Stimulated activated CD4-positive, alpha-beta T cell treated with anti-CD3 and anti-CD28 coated beads, Interleukin-1b, Interleukin-23, amount 100 ng/mL, for 1 hour (primary cell): ENCODE results near the gene GFOD2.

Experiments
- DNase-seq, 2 donors: peaks; one replicate each; pipeline ENCODE4 v3.0.0-alpha.2; 2020; ENCODE audit warnings: low read depth in 2 of 2

Gene GFOD2

GRCh38 chr16:67672739-67673662 is 46.1 kb downstream of the GFOD2 start:
- no peak for DNase-seq

DNA sequence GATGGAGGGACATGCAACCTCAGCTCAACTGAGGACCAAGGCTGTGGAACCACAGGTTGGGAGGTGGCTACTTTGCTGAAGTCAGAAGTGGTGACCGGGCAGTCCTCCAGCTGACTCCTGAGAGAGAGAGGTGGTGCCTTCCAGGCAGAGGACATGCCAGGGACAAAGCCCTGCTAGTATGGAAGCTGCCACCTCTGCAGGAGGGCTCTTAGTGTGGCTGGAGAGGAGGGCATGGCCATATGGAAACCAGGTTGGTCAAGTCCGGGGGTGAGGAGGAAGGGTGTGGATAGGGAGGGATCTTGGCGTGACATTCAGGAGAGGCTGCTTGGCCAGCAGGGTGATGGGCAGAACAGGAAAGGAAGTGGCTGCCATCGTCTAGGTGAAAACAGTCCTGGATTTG is 46.8 kb downstream of the GFOD2 start:
- no peak for DNase-seq

GRCh38 chr16:67669499-67670101 is 49.5 kb downstream of the GFOD2 start:
- DNase-seq, result no peak

- DNase-seq, result no peak
Measured at GRCh38 chr16:67668495-67669157, 50.5 kb downstream of the GFOD2 start.

GRCh38 chr16:67667817-67668494 is 51.2 kb downstream of the GFOD2 start:
- DNase-seq, result peak; percentile 52 to 56

DNA sequence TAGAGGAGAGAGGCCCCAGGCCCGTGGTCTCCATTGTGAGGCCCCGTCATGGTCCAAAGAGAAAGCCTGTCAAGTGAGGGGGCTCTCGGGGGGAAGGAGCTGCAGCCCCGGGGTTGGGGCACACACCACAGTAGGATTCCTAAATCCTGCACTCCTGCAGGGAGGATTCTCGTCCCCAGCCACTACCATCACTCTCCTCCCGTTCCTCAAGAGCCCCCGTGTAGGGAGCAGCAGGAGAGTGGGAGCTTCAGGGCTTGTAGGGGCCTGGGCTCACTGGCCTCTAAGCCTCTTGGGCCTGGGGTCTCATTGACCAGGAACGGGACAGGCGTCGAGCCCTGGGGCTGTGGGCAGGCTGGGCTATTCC is 51.7 kb downstream of the GFOD2 start:
- no peak for DNase-seq

DNA sequence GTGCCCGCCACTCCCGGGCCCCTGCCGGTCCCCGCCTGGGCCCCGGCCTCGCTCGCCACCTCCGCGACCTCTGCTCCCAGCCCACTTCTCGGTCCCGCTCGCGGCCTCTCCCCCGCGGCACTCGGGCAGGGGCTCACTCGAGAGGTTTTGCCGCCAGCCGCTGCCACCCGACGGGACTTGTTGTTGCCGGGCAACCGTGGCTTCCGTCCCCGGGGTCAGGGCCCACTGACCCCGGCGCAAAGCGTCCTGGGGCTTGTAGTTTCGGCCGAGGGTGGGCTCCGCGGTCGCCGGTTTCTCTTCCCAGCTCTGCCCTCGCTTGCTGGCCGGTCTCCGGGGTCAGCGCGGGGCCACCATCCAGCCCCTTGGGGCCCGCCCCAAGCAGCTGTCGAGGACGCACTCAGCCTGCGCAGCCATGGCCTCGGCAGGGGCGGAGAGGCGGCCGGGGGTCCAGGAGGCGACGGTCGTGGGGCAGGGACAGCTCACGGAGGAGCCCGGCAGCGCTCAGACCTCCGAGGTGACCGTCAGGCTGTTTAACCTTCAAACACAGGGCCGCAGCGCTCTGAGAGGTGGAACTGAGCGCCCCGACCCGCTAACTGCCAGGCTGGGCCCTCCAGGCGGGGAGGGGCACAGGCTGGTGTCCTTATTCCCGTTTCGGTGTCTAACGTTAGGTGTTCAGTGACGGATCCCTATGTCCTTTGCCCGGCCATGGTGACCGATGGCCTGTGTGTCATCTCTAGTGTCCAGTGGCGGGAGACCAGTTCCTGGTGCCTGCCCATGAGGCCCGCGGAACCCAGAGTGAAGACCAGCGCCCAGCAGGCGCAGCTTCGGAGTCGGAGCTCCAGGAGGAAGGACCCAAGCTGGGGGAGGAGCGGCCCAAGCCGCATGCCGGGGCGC is 52.3 kb downstream of the GFOD2 start, which contains the start of the genes C16orf86 and ENKD1:
C16orf86 (plus strand) TSS at position 256 of the 894 bp plus-strand sequence; CDS start at position 413, 157 bp downstream.
ENKD1 (minus strand) TSS at position 192 of the 894 bp plus-strand sequence. CDS start 308 bp downstream, outside the sequence.
- DNase-seq, result peak; percentile 52 to 63

DNA sequence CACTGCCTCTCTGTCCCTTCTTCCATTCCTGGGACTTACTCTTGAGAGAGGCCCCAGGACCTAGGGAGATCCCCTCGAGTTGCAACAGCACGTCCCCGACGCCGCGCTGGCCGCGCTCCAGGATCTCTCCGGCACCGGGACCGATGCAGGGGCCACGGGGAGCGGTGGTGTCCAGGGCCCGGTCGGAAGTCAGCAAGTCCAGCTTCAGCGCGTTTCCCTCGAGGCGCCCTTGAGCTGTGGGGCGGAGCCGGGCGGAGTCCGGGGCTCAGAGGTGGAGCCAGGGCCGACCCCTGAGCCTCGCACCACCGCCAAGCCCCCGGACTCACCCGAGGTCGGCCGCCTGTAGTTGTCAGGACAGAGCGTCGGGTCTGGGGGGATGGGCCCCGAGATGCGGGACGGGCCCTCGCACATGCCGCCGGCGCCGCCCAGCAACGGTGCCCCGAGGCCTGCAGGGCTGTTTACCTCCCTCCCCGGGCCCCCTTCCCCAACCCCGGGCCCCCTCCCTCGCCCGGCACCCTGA is 53.0 kb downstream of the GFOD2 start:
- DNase-seq, result no peak

GRCh38 chr16:67665598-67665997 is 53.5 kb downstream of the GFOD2 start:
- DNase-seq, result no peak

- DNase-seq, result no peak
Measured at GRCh38 chr16:67664871-67665270, 54.2 kb downstream of the GFOD2 start.

DNA sequence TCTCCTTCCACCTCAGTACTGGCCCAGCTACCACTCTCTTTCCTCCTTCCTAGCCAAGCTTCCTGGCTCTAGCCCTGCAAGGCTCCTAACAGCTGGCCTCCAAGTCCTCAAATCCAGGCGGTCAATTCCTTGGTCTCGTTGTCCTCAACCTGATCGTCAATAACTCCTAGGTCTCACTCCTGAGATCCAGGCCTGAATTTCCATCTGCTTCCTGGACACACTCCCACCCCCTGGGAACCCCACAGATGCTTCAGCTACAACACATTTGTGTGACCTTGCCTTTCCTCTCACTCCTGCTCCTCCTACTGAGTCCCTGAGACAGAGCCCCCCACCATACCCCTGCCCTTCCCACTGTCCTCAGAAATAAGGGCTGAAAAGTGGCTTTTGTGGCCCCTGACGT is 54.9 kb downstream of the GFOD2 start:
- no peak for DNase-seq

DNA sequence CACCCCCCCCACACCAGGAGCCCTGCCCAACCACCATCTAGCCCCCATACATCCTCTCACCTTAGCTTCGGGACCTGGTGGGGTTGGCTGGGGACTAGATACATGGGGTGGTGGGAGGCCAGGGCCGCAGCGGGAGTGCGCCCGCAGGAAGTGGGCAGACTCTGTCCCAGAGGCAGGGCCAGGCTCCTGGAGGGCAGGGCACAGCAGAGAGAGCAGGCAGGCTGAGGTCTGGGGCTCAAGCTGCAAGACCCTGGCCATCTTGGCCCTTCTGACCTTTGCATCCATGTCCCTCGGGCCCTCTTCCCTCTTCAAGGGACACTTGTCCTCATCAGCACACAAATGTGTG is 55.3 kb downstream of the GFOD2 start:
- DNase-seq, result no peak

- DNase-seq, result no peak
Measured at GRCh38 chr16:67663151-67663876, 55.8 kb downstream of the GFOD2 start.

DNA sequence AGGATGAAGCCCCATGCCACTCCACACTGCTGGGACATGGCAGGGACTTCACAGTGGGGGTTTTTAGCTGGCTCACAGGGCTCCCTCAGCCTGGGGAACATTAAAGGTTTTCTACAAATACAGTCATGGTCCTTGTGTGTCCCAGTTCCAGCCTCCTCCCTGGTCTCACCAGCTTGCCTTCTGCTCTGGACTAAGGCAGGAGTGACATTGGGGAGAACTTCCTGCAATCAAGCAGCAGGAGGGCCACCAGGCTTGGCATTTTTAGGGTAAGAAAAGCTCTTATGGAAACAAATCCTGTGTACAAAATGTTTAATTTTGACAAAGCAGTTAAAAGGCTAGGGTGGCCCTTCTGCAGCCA is 56.5 kb downstream of the GFOD2 start:
- no peak for DNase-seq

DNA sequence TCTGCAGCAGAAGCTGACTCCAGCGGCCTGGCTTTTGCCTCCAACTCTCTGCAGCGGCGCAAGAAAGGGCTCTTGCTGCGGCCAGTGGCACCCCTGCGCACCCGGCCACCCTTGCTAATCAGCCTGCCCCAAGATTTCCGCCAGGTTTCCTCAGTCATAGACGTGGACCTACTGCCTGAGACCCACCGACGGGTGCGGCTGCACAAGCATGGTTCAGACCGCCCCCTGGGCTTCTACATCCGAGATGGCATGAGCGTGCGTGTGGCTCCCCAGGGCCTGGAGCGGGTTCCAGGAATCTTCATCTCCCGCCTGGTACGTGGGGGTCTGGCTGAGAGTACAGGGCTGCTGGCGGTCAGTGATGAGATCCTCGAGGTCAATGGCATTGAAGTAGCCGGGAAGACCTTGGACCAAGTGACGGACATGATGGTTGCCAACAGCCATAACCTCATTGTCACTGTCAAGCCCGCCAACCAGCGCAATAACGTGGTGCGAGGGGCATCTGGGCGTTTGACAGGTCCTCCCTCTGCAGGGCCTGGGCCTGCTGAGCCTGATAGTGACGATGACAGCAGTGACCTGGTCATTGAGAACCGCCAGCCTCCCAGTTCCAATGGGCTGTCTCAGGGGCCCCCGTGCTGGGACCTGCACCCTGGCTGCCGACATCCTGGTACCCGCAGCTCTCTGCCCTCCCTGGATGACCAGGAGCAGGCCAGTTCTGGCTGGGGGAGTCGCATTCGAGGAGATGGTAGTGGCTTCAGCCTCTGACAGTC is 57.0 kb downstream of the GFOD2 start:
- DNase-seq, result no peak

DNA sequence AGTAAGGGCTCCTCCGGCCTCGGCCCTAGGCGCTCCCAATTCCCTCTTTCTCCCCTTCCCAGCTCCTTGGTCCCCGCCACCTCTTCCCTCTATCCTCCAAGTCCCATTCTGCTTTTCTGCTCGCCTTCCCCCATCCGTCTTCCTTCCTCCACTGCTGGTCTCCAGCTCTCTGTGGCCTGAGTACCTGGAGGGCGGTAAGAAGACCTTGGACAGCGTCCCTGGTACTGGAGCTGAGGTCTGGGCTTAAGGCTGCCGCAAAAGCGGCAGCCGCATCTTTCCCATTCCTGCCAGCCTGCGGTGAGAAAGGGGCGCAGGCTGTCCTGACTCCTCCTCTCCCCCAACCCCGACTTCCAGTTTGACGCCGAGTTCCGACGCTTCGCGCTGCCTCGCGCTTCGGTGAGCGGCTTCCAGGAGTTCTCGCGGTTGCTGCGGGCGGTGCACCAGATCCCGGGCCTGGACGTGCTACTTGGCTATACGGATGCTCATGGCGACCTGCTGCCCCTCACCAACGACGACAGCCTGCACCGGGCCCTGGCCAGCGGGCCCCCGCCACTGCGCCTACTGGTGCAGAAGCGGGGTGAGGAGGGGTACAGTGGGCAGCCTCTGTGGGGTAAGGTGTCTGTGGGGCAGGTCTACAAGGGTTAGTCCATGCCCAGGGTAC is 57.9 kb downstream of the GFOD2 start:
- DNase-seq, result no peak

- DNase-seq, result peak; percentile 77 to 89
Measured at GRCh38 chr16:67660564-67661028, 58.5 kb downstream of the GFOD2 start, which contains the start of gene PARD6A. Gene PARD6A, plus strand, starts transcription at chr16:67660960. Its CDS starts 79 bp downstream, at chr16:67661039.
